Fibroblast of mammary gland (primary cell): Measurements from ENCODE around the gene KCNE1.
"Not testable (repeated sequence)": the region's sequence is repeated elsewhere in the genome, so short reads cannot be mapped to it uniquely, and the experiment has no call there.

ENCODE experiments used
- DNase-seq: peaks from one replicate; pipeline ENCODE4 v3.0.0-alpha.2; 2010; ENCODE audit warnings: low read depth
- H3K4me3 ChIP-seq: 2 replicates; pipeline ENCODE4 v1.5.1; 2011; ENCODE audit warnings: low read depth, mild to moderate bottlenecking, low read length, moderate library complexity; ENCODE audit not compliant: control insufficient read depth

KCNE1 gene

DNA sequence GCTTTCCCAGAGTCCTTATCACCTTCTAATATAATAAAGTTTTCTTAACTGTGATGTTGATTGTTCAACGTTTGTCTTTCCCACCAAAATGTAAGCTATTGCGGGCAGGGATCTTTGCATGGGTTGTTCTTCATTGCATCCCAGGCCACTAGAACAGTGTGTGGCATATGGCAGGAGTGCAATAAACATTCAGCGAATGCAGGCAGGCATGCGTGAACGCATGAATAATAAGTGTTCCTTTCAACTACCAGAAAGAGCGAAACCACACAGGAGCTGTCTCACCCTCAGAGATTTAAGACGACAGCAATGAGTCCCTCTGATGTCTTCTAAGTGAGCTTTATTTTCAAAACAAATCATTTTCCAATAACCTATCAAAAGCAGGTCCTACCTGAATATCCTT is 53.7 kb downstream of the KCNE1 start:
- DNase-seq, H3K4me3 ChIP-seq: not testable (repeated sequence)

DNA sequence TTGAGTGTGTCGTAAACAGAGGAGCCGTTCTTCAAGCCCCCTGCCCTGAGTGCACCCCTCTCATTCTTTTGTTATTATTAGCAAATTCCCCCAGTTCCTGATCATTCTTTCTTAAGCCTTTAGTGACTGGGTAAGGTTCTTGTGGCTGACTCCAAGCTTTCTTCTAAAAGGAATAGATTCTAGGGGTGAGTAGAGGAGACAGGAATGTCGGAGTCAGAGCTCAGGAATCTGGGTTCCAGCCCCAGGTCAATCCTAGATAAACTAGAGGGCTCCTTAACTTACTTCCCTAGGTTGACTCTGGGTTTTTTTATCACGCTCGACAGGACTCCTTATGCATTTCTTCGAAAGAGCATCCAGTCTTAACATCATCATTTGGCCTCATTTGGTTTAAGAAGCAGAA is 55.8 kb downstream of the KCNE1 start:
- DNase-seq, H3K4me3 ChIP-seq: not testable (repeated sequence)

DNA sequence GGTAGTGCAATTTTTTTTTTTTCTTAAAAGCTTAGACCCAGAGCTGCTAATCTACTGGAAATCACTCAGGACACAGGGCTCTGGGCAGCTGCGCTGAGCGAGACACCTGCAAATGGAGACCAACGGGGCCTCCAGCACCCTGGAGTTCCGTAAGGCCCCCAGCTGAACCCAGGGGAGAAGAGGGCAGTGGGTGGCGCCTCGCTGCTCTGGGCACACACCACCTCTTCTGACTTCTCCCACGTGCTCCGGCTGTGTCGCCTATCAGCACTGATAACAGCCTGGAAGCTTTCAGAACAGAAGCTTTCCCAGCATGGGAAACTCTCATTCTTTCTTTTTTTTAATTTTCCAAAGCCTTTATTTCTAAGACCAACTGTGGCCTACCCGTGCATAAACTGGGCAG is 56.4 kb downstream of the KCNE1 start:
- H3K4me3 ChIP-seq, DNase-seq: not testable (repeated sequence)

GRCh38 chr21:34447018-34447417 is 65.0 kb downstream of the KCNE1 start:
- DNase-seq, H3K4me3 ChIP-seq: not testable (repeated sequence)

GRCh38 chr21:34443486-34443885 is 68.5 kb downstream of the KCNE1 start:
- not testable (repeated sequence) for H3K4me3 ChIP-seq, DNase-seq

DNA sequence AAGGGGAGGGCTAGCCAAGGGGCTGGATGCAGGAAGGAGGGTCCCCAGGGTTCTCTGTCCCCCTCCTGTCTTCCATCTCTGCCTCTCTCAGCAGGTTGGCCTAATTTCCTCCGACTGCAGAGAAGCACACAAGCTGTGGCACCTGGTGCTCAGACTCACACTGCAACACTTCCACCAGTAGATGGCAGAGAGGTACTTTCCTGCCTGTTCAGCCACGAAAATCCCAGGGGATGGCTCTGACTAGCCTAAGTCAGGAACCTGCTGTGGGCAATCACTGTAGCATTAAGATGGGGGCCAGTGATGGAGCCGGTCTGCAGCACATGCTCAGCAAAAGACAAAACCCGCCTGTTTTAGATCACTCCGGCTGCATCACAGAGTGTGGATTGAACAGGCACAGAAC is 82.3 kb downstream of the KCNE1 start:
- DNase-seq, H3K4me3 ChIP-seq: not testable (repeated sequence)

- H3K4me3 ChIP-seq, DNase-seq: not testable (repeated sequence)
Observed at GRCh38 chr21:34428441-34428840, 83.6 kb downstream of the KCNE1 start.

- DNase-seq, H3K4me3 ChIP-seq: not testable (repeated sequence)
Observed at GRCh38 chr21:34427339-34427738, 84.7 kb downstream of the KCNE1 start.

DNA sequence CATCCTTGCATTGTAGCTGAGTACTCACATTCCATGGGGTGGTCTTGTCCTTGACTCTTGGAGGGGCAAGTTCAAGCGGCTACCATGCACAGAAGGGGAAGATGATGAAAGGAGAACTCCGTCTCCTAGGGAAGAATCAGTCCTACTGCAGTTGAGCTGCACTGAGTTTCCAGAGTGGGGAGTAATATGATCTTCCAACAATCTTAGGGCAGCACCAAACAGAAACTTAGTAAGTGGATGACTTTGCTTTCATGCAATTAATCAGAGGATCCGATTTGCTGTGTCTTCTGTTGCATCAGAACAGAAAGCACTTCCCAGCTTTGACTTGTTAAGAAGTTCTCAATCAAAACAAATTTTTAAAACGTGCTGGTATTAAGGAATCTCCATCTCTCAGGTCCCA is 88.2 kb downstream of the KCNE1 start, which contains the start of gene SMIM34:
SMIM34 (minus strand) TSS at position 147 of the 400 bp plus-strand sequence; CDS start at position 35, 112 bp downstream.
- not testable (repeated sequence) for DNase-seq, H3K4me3 ChIP-seq

DNA sequence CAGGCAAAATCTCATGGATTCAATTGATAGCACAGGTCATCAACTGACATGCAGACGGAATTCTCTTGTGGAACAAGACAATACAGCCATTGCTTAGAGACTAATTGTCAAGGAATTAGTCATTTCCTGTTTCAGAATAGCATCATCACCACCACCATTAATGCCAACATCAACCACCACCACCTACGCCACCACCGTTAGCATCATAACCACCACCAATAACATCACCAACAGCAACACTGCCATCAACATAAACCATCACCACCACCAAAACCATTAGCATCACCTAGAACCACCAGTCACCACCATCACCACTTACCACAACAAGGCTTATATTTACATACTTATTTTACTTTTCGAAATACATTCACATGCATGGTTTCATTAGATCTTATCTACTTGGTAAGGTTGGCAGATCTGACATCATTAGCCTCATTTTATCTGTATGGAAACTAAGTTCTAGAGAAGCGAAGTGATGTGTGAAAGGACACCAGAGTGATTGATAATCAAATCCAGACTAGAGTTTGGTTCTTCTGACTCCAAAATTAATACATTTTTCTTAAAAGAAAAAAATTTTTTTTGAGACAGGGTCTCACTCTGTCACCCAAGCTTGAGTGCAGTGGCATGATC is 94.4 kb downstream of the KCNE1 start:
- H3K4me3 ChIP-seq, DNase-seq: not testable (repeated sequence)

- not testable (repeated sequence) for DNase-seq, H3K4me3 ChIP-seq
Observed at GRCh38 chr21:34407294-34407693, 104.7 kb downstream of the KCNE1 start.

DNA sequence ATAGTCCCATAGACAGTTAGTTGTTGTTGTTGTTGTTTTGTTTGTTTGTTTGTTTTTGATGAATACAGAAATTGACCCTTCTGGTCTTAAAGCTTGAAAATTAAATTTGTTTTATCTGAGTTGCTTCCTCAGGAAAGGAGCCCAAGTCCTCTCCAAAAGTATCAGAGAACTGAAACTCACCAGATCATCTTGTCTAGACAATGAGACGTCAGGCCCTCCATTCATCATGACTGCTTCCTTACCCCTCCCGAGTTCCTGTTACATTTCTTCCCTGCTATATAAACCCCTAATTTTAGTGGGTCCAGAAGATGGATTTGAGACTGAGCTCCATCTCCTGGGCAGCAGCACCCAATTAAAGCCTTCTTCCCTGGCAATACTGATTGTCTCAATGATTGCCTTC is 105.3 kb downstream of the KCNE1 start:
- H3K4me3 ChIP-seq, DNase-seq: not testable (repeated sequence)

DNA sequence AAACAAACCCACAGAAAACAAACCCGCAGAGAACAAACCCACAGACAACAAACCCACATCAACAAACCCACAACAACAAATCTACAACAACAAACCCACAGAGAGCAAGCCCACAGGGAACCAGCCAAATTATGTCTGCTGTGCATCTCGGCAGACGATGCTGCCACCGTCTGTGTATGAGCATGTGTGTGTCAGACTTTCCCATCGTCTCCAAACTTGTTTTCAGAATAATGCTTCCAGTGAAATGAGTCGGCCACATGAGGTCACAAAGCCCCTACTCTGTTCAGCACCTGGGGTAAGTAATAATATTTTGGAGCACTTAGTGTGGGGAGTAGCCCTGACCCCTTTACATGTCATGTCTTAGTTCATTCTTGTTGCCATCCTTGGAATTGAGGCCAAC is 105.9 kb downstream of the KCNE1 start:
- DNase-seq: not testable (repeated sequence)

DNA sequence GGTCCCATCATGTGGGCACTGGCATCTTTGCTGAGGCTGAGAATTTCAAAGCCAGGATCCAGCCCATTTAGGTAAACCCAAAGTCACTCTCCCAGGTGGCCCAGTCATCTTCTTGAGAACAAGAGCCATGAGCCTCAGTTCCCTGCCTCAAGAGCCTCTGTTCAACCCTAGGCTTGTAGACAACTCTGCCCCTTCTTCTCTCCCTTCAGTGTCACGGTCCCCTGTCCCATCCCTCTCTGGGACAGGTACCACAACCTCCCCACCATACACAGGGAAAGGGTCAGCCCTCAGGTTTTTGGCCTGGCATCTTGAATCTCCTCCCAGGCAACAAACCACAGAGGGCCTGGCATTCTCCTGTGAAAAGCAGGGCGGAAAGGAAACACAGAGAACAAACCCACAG is 106.3 kb downstream of the KCNE1 start:
- not testable (repeated sequence) for DNase-seq, H3K4me3 ChIP-seq

More for the DNA sequence above, 105.9 kb downstream of the KCNE1 start:
- H3K4me3 ChIP-seq: not testable (repeated sequence)

- not testable (repeated sequence) for H3K4me3 ChIP-seq, DNase-seq
Observed at GRCh38 chr21:34404742-34405141, 107.3 kb downstream of the KCNE1 start.

DNA sequence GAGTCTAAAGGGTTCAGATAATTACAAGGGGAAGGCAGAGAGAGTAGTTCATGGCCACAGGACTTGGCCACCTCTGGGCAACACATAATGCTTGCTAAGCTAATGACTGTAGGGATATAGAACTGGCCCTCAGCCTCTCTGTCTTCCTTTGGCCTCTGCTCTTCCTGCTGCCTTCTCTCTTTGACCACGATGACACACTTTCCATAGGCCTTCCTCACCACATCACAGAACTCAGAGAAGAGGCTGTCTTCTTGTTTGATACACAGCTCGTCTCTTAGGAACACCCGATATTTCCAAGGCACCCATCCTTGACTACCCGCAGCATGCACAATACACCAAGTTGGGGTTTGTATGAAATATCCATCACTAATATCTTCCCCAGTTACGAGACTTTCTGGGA is 111.5 kb downstream of the KCNE1 start:
- H3K4me3 ChIP-seq, DNase-seq: not testable (repeated sequence)
